ENCODE data around the gene HSP90AB1. TPM values are rescaled to one million over a fixed set of nuclear protein-coding genes. Genes with fewer than 3 reads are reported as not detected.

Gene HSP90AB1
- total RNA-seq, 4 donors from 2014 or later, result 356 to 729 (median 499) TPM

DNA sequence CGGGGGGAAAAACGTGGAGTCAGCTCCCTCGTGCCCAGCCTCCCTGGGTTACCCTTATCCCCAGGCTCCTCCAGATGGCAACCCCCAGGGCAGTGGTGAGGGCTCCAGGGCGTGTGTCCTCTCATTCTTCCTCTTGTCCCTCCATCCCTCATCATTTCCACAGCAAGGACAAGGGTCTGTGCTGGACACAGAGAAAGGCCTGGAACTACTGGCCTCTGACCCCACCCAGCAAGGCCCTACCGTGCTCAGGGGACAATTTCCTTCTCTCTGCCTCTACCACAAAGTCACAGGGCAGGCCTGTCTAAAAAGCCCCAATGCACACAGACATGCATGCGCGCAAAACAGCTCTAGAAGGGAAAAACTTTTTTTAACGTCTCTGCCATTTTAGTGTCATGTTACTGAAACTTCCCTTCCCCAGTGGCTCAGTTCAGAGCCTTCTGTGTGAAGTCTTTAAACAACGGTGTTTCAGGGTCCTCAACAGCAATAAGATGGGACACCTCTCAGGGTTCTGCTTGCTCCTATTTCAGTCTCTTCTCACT, 11.5 kb downstream of the HSP90AB1 start:
- 86% methylated on average over 9 of the region's 9 CpGs for WGBS
- intact Hi-C loops (cut with DNase I), result no loop called here
- no peak for TF ChIP-seq POLR2AphosphoS5 (IDR thresholded peaks at IDR 0.05)
- TF ChIP-seq, protein P1, sequence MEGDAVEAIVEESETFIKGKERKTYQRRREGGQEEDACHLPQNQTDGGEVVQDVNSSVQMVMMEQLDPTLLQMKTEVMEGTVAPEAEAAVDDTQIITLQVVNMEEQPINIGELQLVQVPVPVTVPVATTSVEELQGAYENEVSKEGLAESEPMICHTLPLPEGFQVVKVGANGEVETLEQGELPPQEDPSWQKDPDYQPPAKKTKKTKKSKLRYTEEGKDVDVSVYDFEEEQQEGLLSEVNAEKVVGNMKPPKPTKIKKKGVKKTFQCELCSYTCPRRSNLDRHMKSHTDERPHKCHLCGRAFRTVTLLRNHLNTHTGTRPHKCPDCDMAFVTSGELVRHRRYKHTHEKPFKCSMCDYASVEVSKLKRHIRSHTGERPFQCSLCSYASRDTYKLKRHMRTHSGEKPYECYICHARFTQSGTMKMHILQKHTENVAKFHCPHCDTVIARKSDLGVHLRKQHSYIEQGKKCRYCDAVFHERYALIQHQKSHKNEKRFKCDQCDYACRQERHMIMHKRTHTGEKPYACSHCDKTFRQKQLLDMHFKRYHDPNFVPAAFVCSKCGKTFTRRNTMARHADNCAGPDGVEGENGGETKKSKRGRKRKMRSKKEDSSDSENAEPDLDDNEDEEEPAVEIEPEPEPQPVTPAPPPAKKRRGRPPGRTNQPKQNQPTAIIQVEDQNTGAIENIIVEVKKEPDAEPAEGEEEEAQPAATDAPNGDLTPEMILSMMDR (IDR thresholded peaks at IDR 0.05), result no peak
- TF ChIP-seq EP300 (IDR thresholded peaks at IDR 0.05), result no peak
- no peak for TF ChIP-seq POLR2A (IDR thresholded peaks at IDR 0.05; ENCODE audit: low read depth)
- Histone ChIP-seq H3K27me3 (no peaks in the 10 kb centered on the region), H3K4me3 (no peak overlapping the region), H3K4me1 (peaks cover 26 to 61% (median 49%) of the 10 kb centered on the region in 4 donors), H3K9me3 (no peaks in the 10 kb centered on the region), H3K27ac (replicated peaks in 1 of 4) (peak overlapping the region in 3 of 4 donors; percentile 92 to 97 (median 95)), H3K36me3 (peaks cover 17 to 53% (median 37%) of the 10 kb centered on the region in 4 donors)
- DNase-seq (ENCODE audit: extremely low spot score), result no peak

DNA sequence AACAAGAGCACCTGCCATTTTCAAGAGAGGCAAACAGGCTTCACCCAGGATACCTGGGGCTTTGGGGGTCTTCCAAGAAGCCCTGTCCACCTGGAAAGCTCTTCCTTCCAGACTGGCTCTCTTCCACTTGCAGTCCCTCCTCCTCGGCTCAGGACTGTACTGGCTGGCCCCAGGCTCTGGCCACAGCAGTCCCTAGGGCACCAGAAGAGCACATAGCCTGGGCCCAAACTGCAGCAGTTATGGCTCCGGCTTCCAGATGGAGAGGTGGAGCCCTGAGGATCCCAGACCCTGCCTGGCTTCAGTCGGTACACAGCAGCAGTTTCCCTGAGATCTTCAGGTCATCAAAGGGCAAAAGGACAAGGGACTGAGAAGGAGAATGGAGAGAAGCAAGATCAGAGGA, 12.0 kb downstream of the HSP90AB1 start:
- intact Hi-C loops (cut with DNase I), result no loop called here
- no peaks in the 10 kb centered on the region for H3K27me3 ChIP-seq
- no peak overlapping the region for H3K4me3 ChIP-seq
- WGBS, result 100% methylated on average over 2 of the region's 3 CpGs
- peaks cover 11 to 48% (median 32%) of the 10 kb centered on the region in 4 donors for H3K36me3 ChIP-seq
- H3K27ac ChIP-seq (replicated peaks in 1 of 4), result no peak overlapping the region
- TF ChIP-seq POLR2A (IDR thresholded peaks at IDR 0.05; ENCODE audit: low read depth), result no peak
- TF ChIP-seq EP300 (IDR thresholded peaks at IDR 0.05), result no peak
- TF ChIP-seq, protein P1 (IDR thresholded peaks at IDR 0.05), result no peak
- no peak for TF ChIP-seq POLR2AphosphoS5 (IDR thresholded peaks at IDR 0.05)
- no peaks in the 10 kb centered on the region for H3K9me3 ChIP-seq
- H3K4me1 ChIP-seq, result peaks cover 30 to 64% (median 51%) of the 10 kb centered on the region in 4 donors
- DNase-seq (ENCODE audit: extremely low spot score), result no peak

DNA sequence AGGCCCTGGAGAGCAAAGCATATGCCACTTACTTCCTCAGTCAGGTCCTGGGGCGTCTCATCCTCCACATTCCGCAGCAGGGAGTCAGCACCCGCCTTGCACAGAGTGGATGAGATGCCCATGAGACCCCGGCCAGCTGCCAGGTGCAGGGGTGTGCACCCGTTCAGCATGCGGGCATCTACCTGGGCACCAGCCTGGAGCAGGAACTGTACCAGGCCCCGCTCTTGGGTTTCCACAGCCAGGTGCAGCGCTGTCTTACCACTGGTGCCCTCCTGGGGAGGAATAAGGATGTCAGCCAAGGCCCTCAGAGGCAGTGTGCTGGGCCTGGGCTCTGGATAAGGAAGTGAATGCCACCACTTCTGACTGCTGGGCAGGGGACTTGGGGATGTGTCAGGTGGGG, 13.1 kb downstream of the HSP90AB1 start:
- intact Hi-C loops (cut with DNase I), result no loop called here
- 60% methylated on average over 1 of the region's 8 CpGs for WGBS
- H3K4me1 ChIP-seq, result peaks cover 37 to 64% (median 53%) of the 10 kb centered on the region in 4 donors
- no peaks in the 10 kb centered on the region for H3K9me3 ChIP-seq
- TF ChIP-seq POLR2A (IDR thresholded peaks at IDR 0.05; ENCODE audit: low read depth), result no peak
- no peak for TF ChIP-seq POLR2AphosphoS5 (IDR thresholded peaks at IDR 0.05)
- TF ChIP-seq, protein P1 (IDR thresholded peaks at IDR 0.05), result no peak
- TF ChIP-seq EP300 (IDR thresholded peaks at IDR 0.05), result no peak
- H3K27ac ChIP-seq (replicated peaks in 1 of 4), result no peak overlapping the region
- peaks cover under 1 to 37% (median 21%) of the 10 kb centered on the region in 4 donors for H3K36me3 ChIP-seq
- no peaks in the 10 kb centered on the region for H3K27me3 ChIP-seq
- no peak overlapping the region for H3K4me3 ChIP-seq
- DNase-seq (ENCODE audit: extremely low spot score), result no peak

DNA sequence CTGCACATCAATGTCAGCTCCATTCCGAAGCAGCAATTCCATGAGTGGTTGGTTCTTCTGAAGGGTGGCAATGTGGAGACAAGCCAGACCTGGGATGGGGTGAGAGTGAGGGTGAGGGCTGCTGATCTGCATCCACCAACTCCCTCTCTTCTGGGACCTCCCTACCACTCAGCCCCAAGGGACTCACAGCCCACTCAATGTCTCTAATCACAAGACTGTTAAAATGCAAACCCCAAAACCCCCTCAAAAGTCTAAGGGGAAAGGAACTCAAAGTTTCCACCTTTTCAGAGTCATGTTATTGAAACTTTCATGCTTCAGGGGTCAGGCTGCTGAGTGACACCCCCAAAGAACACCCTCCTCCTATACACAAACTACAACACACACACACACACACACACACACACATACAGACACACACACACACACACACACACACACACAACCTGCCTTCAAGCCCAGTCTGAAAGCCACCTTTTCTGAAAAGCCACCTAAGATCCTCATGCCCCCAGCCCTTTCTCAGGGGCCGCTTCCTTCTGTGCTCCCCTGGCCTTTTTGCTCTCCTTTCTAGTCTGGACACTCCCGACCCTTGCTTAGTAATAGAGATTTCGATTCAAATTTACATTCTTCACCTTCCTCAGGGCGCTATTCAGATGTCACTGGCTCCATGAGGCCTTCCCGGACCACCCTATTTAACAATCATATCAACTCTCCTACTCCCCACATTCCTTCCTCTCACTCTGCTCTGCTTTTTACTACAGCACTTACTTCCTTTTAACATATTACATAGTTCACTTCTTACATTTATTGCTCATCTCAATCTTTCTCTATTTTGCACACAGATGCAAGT, 13.8 kb downstream of the HSP90AB1 start:
- DNase-seq (ENCODE audit: extremely low spot score), result no peak
- H3K36me3 ChIP-seq, result peaks cover 0 to 30% (median 14%) of the 10 kb centered on the region in 4 donors
- H3K9me3 ChIP-seq, result no peaks in the 10 kb centered on the region
- H3K4me1 ChIP-seq, result peaks cover 35 to 62% (median 50%) of the 10 kb centered on the region in 4 donors
- H3K27me3 ChIP-seq, result no peaks in the 10 kb centered on the region
- intact Hi-C loops (cut with DNase I), result no loop called here
- no peak overlapping the region for H3K27ac ChIP-seq (replicated peaks in 1 of 4)
- WGBS, result 93% methylated on average over 6 of the region's 6 CpGs
- TF ChIP-seq EP300 (IDR thresholded peaks at IDR 0.05) (no peak), POLR2A (IDR thresholded peaks at IDR 0.05; ENCODE audit: low read depth) (no peak), POLR2AphosphoS5 (IDR thresholded peaks at IDR 0.05) (no peak)
- TF ChIP-seq, protein P1 (IDR thresholded peaks at IDR 0.05), result no peak
- H3K4me3 ChIP-seq, result no peak overlapping the region

Data from esophagus muscularis mucosa (tissue), 4 donors.